ENCODE results near the gene GLIPR1L1.
"Not testable (repeated sequence)": the region's sequence is repeated elsewhere in the genome, so short reads cannot be mapped to it uniquely, and the experiment has no call there.

The GLIPR1L1 gene

DNA sequence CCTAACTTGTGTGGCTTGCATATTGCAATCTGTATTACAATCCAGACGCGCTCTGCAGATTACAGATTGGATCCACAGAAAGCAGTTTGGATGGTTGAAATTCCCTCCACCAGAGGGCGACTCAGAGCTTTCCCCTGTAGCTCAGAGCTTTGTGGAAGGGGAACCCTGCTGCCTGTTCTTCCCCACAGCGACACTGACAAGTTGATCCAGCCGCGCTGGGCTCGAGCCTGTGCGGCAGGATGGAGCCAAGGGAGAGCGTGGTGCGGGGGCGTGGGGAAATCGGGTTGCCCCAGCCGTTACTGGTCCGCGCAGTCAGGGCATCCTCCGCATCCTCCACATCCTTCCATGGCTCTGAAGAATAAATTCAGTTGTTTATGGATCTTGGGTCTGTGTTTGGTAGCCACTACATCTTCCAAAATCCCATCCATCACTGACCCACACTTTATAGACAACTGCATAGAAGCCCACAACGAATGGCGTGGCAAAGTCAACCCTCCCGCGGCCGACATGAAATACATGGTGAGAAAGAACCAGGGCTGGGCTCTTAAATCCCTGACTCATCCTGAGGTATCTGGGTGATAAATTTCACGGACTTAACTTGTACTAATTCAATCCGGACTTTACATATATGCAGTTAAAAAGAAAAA lies at the start of gene GLIPR1L1:
Gene GLIPR1L1, plus strand, starts transcription at position 287 of the 647 bp plus-strand sequence. Its CDS starts 59 bp downstream, at position 346.
- DNase-seq: peak; percentile 89

GRCh38 chr12:75288860-75289259 lies 45.6 kb upstream of the GLIPR1L1 start:
- DNase-seq: no peak

DNA sequence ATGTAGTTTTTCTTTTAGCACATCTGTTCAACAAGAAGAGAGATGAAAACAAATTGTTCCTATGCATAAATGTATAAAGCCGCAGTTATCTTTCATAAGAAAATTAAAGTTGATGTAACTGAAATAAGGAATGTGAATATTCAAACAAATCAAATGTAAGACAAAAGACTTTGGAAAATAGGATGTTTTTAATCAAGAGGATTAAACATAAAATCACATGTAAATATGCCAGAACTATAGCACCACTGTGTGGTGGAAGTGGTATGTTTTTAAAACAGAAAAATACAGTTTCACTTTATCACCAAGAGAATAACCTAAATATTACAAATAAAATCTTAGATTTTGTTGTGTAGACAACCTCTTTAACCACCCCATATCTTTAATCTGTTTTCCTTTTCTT lies 44.7 kb upstream of the GLIPR1L1 start:
- peak; percentile 25 for DNase-seq

DNA sequence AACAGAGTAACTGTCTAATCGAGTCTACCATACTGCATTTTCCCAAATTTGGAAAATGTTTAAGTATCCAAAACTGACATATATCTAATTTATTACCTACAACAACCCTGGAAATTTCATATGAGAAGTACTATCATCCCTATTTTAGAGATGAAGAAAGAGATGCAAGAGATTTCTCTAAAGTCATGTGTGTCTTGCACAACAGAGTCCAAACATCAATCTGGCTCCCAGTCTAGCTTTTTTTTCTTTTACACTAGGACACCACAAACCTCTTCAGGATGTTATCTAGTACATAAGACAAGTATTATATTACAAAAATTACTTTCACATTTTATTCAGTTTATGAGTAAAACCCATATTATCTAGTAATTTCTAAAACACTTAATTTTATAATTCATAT lies 43.5 kb upstream of the GLIPR1L1 start:
- no peak for DNase-seq

DNA sequence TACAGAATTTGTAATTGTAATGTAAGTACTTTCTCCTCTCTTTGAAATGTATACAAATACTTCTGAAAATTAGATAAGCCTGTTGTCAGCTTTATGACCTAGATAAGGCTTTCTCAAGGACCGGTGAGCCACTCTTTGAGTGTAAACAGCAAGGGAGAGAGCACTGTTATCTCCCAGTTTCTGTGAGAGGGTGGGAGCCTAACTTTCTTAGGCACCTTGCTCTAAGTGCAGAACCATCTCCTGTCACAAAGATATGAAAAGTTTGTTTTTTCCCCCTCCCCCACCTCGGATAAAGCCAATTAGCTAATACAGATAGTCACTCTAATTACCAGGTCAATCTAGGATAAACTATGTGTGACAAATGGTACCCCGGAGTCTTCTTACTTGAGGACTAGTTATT lies 40.1 kb upstream of the GLIPR1L1 start:
- DNase-seq: no peak

DNA sequence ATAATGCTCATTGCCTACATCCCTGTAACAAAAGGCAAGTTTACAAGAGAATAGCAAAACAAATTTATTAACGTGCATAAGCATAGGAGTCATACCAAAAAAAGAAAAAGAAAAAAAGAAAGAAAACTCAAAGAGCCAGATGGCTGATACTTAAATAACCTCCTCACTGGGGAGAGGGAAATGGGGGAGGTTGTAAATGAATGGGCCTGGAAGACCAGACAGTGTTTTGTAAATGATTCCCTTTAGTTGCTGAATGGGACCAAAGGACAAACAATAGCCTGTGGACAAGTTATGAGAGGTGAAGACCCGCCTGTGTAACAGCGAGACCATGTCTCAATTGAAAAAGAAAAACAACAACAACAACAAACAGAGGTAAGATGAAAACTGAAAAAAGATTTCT lies 39.7 kb upstream of the GLIPR1L1 start:
- DNase-seq: no peak

- DNase-seq: no peak
Observed at GRCh38 chr12:75302225-75302624, 32.2 kb upstream of the GLIPR1L1 start.

GRCh38 chr12:75302781-75303180 lies 31.7 kb upstream of the GLIPR1L1 start:
- DNase-seq: no peak

DNA sequence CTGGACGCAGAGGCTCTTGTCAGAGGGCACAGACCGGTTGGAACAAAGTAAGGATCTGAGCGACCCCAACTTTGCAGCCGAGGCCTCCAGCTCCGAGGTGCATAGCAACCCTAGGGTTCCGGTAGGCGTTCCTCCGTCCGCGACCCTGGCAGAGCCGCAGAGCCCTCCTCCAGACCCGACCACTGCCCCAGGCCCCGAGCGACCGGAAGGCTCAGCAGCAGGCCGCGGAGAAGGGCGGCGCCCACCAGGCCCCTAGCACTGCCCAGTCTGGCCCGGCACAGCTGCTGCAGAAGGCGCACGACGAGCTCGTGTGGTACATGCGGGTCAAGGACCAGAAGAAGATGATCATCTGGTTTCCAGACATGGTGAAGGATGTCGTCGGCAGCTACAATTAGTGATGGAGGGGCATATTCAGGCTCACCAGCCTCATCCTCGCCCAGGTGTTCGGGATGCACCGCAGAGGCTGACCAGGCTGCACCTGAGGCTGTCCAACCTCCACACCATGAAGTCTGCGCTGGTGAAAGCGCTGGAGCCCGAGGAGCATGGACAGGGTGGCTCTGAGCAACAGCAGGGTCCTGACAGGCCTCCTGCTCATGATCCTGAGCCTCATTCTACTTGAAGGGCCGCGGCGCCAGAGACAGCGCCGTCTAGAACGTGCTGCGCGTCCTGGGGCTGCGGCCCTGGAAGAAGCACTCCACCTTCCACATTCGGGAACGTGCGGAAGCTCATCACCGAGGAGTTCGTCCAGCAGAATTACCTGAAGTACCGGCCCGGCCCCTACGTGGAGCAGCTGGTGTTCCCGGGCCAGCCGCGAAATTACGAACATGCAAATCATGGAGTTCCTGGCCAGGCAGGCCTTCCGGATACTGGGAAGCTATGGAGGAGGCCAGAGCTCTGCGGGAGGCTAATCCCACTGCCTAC lies 28.8 kb upstream of the GLIPR1L1 start:
- no peak for DNase-seq

DNA sequence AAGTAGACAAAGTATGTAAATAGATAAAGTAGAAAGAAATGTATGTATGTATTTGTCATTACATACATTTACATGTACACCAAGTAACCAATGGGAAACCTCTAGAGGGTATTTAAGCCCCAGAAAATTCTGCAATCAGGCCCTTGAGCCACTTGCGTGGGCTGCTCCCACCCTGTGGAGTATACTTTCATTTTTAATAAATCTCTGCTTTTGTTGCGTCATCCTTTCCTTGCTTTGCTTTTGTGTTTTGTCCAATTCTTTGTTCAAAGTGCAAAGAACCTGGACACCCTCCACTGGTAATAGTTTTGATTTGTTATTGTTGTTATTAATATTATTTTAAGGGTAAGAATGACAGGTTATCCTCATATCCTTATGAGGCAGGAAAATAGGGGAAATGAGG lies 26.2 kb upstream of the GLIPR1L1 start:
- no peak for DNase-seq

DNA sequence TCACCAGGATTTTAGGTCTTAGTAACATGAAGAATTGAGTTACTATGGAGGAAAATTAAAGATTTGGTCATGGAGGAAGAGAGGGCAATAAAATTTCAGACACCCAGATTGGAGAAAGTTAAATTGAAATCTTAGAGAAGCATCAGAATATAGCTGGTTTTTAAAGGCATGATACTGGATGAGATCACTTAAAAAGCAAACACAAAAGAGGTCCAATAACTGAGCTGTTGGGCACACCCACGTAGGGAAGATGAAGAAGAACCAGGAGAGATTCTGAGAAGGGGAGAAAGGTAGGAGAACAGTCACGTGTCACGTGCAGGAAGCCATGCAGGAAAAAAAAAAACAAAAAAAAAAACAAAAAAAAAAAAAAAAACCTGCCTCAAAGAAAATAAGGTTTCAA lies 23.1 kb upstream of the GLIPR1L1 start:
- no peak for DNase-seq

DNA sequence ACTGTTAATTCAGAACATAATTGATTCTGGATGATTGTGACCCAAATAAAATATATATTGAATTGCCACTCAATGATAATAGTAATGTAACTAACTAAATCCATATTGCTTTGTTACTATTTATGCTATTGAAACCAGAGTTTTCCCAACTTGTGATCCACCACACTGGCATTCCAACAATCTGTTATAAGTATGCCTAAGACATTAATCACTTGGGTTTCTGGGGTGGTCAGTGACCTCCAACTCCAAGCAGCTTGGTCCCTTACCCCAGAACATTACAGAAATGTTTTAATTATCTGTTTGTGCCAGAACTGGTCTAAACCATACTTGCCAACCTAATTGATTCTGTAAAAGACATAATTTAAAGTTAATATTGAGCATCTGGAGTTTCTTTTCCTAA lies 19.0 kb upstream of the GLIPR1L1 start:
- DNase-seq: no peak

DNA sequence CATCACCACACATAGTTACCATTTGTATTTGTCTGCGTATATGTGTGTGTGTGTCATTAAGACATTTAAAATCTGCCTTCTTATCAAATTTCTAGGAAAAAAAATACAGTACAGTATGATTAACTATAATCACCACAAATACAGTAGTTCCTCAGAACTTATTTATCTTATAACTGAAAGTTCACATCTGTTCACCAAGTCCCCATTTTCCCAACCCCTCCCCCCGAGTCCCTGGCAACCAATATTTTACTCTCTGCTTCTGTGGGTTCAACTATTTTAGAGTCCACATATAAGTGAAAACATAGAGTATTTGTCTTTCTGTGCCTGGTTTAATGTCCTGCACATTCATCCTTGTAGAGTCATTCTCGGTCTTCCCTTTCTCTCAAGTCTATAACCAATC lies 16.7 kb upstream of the GLIPR1L1 start:
- no peak for DNase-seq

- DNase-seq: no peak
Observed at GRCh38 chr12:75322464-75322863, 12.0 kb upstream of the GLIPR1L1 start.

GRCh38 chr12:75323663-75324062 lies 10.8 kb upstream of the GLIPR1L1 start:
- DNase-seq: no peak

DNA sequence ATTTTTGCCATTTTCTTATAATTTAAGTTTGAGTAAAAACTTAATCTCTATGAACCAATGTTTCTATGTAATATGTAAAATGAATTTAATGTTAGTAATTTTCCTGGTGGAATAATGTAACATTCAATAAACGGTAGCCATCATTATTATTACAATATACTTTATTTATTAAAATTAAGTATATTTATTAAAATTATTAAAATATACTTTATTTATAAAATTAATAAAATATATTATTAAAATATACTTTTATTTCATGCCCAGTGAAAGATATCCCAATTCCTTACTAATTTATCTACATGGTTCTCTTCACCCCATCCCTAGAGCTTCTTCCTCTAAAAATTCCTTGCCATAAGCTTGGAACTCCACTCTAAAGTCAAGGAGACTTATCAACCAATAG lies 6.8 kb upstream of the GLIPR1L1 start:
- no peak for DNase-seq

DNA sequence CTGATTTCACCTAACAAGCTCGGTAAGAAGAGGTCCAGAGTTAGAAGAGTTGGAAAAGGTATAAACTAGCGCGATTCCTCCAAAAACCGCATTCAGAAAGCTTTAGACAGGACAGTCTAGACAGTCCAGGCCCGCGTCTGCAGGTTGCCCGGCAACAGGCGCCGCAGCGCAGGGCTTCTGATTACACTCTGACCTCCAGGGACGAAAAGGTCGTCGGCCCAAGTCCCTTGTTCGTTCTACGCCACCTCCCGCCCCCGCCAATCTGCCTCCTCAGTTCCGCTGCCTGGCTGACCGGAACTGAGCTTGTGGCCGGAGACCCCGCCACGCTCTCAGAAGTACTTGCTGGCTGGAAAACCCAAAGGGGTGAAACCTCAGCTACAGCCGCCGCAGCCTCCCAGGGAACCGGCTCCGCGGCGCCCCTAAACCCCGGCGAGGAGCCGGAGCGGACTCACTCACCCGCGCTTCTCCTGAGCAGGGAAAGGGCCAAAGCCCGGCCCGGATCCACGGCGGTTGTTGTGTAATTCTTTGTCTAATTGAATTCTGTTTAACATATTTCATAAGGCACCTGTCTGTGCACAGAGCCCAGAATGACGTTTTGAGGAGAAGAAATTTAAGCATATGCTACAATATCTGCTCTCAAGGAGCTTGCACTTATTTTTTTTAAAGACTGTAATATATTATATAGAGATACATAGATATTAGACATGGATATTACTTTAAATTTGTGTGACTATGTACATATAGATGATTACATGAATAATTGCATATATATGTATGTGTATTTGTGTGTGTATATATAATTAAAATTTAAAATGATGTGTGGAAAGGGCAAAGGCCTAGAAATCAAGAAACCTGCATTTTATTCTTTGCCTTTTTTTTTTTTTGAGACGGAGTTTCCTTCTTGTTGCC lies 4.3 kb upstream of the GLIPR1L1 start, which contains the start of gene CAPS2:
Gene CAPS2, minus strand, starts transcription at position 407 of the 909 bp plus-strand sequence. CDS start 3,826 bp downstream, outside the sequence.
- DNase-seq: peak; percentile 88

DNA sequence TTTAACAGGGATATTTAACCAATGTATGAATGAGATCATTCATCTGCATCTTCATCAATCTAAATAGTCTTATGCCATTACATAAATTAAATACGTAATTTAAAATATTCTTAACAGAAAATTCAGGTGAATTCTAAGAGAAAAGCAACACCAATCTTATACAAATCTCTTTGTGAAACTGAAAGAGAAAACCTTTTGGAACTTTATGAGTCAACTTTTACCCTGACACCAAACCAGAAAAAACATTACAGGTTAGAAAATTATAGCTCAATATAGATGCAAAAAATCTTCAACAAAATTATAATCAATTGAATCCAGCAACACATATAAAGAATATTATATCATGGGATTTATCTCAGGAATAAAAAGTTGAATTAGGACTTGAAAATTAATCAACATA lies 3.4 kb downstream of the GLIPR1L1 start:
- no peak for DNase-seq

- no peak for DNase-seq
Observed at GRCh38 chr12:75341873-75342272, 7.4 kb downstream of the GLIPR1L1 start.

DNA sequence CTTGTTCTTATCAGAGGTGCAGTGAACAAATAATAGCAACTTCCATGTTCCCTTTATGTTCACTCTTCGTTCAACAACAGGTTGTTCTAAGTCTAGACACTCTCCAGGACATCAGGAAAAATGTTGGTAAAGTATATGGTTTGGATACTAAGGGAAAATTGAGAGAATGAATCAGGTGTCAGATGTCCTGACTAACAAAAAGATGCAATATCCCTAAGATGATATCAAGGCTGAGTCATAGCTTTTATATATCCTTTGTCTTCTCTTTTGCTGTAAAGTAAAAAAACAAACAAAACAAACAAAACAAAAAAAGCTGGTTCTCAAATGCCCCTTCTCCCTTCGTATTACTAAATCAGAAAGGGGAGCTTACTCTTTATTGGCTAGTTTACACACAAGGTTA lies 11.1 kb downstream of the GLIPR1L1 start:
- DNase-seq: peak; percentile 4

DNA sequence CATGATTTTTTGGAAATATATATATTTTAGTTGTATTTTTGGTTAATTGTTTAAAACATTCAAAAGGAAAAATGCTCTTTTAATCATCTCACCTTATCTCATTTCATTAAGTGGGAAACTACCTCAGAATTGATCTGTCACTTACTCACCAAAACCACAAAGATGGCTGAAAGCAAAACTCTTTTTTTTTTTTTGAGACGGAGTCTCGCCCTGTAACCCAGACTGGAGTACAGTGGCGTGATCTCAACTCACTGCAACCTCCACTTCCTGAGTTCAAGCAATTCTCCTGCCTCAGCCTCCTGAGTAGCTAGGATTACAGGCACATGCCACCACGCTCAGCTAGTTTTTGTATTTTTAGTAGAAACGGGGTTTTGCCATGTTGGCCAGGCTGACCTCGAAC lies 11.7 kb downstream of the GLIPR1L1 start:
- DNase-seq: not testable (repeated sequence)

DNA sequence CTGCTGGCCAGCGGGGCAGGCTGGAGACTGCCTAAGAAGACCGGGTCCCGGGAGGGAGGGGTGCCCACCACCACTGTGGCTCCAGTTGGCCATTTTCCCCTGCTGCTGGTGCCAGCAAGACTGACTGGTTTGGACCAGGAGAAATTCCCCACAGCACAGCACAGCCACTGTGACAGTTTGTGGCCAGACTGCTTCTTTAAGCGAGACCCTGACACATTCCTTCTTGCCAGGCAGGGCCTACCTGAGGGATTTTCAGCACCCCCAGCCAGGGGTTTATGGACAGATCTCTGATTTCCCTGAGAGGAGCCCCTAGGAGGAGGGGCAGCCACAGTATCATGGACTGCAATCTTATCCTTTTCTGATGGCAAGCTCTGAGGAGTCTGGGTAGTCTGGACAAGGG lies 15.5 kb downstream of the GLIPR1L1 start:
- DNase-seq: no peak

DNA sequence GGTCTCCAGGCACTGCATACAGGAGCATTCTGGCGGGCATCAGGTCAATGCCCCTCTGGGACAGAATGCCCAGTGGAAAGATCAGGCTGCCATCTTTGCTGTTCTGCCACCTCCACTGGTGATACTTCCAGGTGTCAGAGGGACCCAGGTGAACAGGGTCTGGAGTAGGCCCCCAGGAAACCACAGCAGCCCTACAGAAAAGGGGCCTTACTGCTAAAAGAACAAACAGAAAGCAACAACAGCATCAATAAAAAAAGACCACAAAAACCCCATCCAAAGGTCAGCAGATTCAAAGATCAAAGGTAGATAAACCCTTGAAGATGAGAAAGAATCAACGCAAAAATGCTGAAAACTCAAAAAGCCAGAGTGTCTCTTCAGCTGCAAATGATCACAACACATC lies 15.9 kb downstream of the GLIPR1L1 start:
- no peak for DNase-seq
